ENCODE measurements around the gene KCNQ1. TPM values are rescaled to one million over a fixed set of nuclear protein-coding genes. Genes with fewer than 3 reads are reported as not detected.

The KCNQ1 gene
- total RNA-seq, 1 experiment from 2014 or later: not detected

DNA sequence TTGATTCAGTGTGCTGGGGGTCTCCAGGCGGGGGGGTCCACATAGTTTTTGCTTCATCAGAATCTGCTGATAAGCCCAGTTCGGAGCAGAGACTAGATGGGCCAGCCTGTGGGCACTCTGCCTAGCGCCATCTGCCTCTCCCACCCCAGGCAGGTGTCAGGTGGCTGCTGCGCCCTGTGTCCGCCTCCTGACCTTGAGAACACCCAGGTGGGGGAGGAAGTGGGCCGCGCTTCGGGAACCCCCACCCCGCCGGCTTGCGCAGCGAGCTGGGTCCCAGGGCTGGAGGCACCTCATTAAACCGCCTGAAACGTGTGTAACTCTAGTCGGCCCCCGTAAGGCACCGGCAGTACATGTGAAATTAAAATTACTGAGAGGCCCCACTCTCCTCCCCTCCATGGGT lies 113.6 kb downstream of the KCNQ1 start:
- TF ChIP-seq, protein P1, sequence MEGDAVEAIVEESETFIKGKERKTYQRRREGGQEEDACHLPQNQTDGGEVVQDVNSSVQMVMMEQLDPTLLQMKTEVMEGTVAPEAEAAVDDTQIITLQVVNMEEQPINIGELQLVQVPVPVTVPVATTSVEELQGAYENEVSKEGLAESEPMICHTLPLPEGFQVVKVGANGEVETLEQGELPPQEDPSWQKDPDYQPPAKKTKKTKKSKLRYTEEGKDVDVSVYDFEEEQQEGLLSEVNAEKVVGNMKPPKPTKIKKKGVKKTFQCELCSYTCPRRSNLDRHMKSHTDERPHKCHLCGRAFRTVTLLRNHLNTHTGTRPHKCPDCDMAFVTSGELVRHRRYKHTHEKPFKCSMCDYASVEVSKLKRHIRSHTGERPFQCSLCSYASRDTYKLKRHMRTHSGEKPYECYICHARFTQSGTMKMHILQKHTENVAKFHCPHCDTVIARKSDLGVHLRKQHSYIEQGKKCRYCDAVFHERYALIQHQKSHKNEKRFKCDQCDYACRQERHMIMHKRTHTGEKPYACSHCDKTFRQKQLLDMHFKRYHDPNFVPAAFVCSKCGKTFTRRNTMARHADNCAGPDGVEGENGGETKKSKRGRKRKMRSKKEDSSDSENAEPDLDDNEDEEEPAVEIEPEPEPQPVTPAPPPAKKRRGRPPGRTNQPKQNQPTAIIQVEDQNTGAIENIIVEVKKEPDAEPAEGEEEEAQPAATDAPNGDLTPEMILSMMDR (conservative IDR thresholded peaks at IDR 0.05): no peak
- TF ChIP-seq EZH2 (IDR thresholded peaks at IDR 0.05; ENCODE audit: low read depth): no peak
- POLR2A ChIA-PET (ENCODE audit: unreplicated experiment): no interaction called here
- Histone ChIP-seq H3K4me3 (no peak overlapping the region), H3K9me3 (ENCODE audit: insufficient read depth, low read depth) (no peaks in the 10 kb centered on the region), H3F3A (ENCODE audit: insufficient read depth, low read depth) (no peaks in the 10 kb centered on the region), H3K79me2 (ENCODE audit: low read depth) (no peaks in the 10 kb centered on the region), H3K4me2 (no peak overlapping the region), H3K9me2 (ENCODE audit: insufficient read depth) (no peaks in the 10 kb centered on the region), H4K20me1 (ENCODE audit: insufficient read depth) (no peaks in the 10 kb centered on the region), H3K27me3 (ENCODE audit: insufficient read depth, low read depth) (peaks cover 11% of the 10 kb centered on the region), H3K36me3 (ENCODE audit: low read depth) (no peaks in the 10 kb centered on the region), H3K4me1 (replicated peaks; ENCODE audit: insufficient read depth) (no peaks in the 10 kb centered on the region), H3K27ac (no peak overlapping the region), H2AFZ (no peak overlapping the region)
- DNase-seq: no peak
- no TSS peak for BruUV-seq (replicated peaks)
- intact Hi-C loops (cut with micrococcal nuclease; ENCODE audit: unreplicated experiment): no loop called here
- CTCF ChIA-PET: no interaction called here

DNA sequence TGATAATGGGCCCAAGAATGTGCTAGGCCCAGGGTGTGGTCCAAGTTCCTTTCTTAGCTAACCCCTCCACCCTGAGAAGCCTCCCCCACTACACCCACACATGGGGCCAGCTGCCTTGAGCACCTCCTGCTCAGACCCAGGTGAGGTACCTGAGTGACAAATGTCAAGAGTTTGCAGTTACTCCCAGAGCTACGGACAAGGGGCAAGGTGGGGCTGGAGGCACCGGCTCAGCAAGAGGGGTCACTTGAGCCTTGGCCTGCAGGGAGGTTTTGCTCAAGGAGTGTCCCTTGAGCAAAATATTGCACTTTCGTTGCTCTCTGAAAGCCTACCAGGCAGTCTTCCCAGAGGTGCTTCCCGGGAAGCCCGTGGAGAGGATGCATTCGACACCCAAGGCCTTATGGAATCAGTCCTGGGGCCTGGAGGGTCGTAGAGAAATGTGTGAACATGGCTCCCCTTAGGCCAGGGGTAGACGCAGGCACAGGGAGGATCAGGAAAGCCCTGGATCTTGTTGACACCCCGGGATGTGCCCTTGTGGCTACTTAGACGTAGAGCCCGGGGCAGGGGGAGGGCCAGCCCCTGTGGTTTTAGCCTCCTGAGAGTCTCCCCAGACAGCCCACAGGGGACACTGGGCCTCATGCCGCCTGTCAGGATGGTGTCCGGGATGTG lies 114.2 kb downstream of the KCNQ1 start:
- Histone ChIP-seq H3K9me3 (ENCODE audit: insufficient read depth, low read depth) (no peaks in the 10 kb centered on the region), H3K27me3 (ENCODE audit: insufficient read depth, low read depth) (peaks cover 8% of the 10 kb centered on the region), H3K4me3 (no peak overlapping the region), H4K20me1 (ENCODE audit: insufficient read depth) (no peaks in the 10 kb centered on the region), H3K79me2 (ENCODE audit: low read depth) (no peaks in the 10 kb centered on the region), H3F3A (ENCODE audit: insufficient read depth, low read depth) (no peaks in the 10 kb centered on the region), H3K4me1 (replicated peaks; ENCODE audit: insufficient read depth) (no peaks in the 10 kb centered on the region), H3K36me3 (ENCODE audit: low read depth) (no peaks in the 10 kb centered on the region), H3K4me2 (no peak overlapping the region), H3K9me2 (ENCODE audit: insufficient read depth) (no peaks in the 10 kb centered on the region), H3K27ac (no peak overlapping the region), H2AFZ (no peak overlapping the region)
- ChIA-PET POLR2A (ENCODE audit: unreplicated experiment) (no interaction called here), CTCF (no interaction called here)
- no peak for DNase-seq
- TF ChIP-seq, protein P1 (conservative IDR thresholded peaks at IDR 0.05): no peak
- no peak for TF ChIP-seq EZH2 (IDR thresholded peaks at IDR 0.05; ENCODE audit: low read depth)
- no TSS peak for BruUV-seq (replicated peaks)
- intact Hi-C loops (cut with micrococcal nuclease; ENCODE audit: unreplicated experiment): no loop called here

DNA sequence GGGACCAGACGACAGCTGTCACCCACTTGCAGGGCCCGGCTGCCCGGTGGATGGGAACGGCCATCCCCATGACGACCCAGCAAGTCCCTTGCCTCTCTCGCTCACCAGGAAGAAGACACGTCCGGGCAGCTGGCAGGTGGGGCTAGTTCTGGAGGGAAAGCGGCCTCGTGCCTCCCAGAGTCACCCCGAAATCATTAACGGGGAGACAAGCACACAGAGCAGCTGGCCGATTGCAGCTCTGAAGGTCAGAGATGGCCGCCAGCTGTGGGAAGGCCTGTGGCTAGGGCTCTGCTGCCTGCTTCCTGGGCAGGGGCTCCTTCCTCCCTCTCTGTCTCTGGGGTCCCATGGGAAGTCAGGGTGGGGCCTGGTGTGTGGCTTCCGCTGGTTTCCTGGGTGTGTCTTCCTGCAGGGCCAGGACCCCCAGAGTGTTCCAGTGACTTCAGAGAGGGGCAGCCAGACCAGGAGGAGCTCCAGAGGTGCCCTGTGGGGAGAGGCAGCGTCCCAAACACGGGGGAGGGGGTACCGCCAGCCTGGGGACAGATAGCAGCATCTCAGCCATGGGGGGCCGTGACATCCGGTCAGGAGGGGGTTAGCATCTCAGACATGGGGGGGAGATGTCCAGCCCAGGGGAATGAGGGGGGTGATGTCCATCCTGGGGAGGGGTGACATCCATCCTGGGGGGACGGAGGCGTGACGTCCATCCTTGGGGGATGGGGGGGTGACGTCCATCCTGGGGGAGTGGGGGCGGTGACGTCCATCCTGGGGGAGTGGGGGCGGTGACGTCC lies 114.9 kb downstream of the KCNQ1 start:
- no TSS peak for BruUV-seq (replicated peaks)
- intact Hi-C loops (cut with micrococcal nuclease; ENCODE audit: unreplicated experiment): no loop called here
- Histone ChIP-seq H3K36me3 (ENCODE audit: low read depth) (no peaks in the 10 kb centered on the region), H3K9me2 (ENCODE audit: insufficient read depth) (no peaks in the 10 kb centered on the region), H2AFZ (no peak overlapping the region), H3K4me3 (no peak overlapping the region), H3K27me3 (ENCODE audit: insufficient read depth, low read depth) (peaks cover 8% of the 10 kb centered on the region), H3K9me3 (ENCODE audit: insufficient read depth, low read depth) (no peaks in the 10 kb centered on the region), H4K20me1 (ENCODE audit: insufficient read depth) (no peaks in the 10 kb centered on the region), H3K4me2 (no peak overlapping the region), H3K27ac (no peak overlapping the region), H3K4me1 (replicated peaks; ENCODE audit: insufficient read depth) (no peaks in the 10 kb centered on the region), H3F3A (ENCODE audit: insufficient read depth, low read depth) (no peaks in the 10 kb centered on the region), H3K79me2 (ENCODE audit: low read depth) (no peaks in the 10 kb centered on the region)
- ChIA-PET CTCF (no interaction called here), POLR2A (ENCODE audit: unreplicated experiment) (no interaction called here)
- TF ChIP-seq EZH2 (IDR thresholded peaks at IDR 0.05; ENCODE audit: low read depth): no peak
- no peak for DNase-seq
